ENCODE measurements around the gene DNAAF5.

Gene DNAAF5

GRCh38 chr7:707296-708000 lies 19.1 kb upstream of the DNAAF5 start:
- DNase-seq (ENCODE audit: low spot score) = no peak

- no peak for DNase-seq (ENCODE audit: low spot score)
Measured at GRCh38 chr7:710161-710560, 16.3 kb upstream of the DNAAF5 start.

- no peak for DNase-seq (ENCODE audit: low spot score)
Measured at GRCh38 chr7:711093-711921, 15.2 kb upstream of the DNAAF5 start.

GRCh38 chr7:711922-712380 lies 14.5 kb upstream of the DNAAF5 start:
- no peak for DNase-seq (ENCODE audit: low spot score)

- no peak for DNase-seq (ENCODE audit: low spot score)
Measured at GRCh38 chr7:712381-713138, 13.9 kb upstream of the DNAAF5 start.

- no peak for DNase-seq (ENCODE audit: low spot score)
Measured at GRCh38 chr7:713139-713457, 13.4 kb upstream of the DNAAF5 start.

- DNase-seq (ENCODE audit: low spot score) = no peak
Measured at GRCh38 chr7:713488-714230, 12.8 kb upstream of the DNAAF5 start.

GRCh38 chr7:714251-714671 lies 12.2 kb upstream of the DNAAF5 start:
- no peak for DNase-seq (ENCODE audit: low spot score)

GRCh38 chr7:716222-716621 lies 10.3 kb upstream of the DNAAF5 start:
- peak; percentile 28 for DNase-seq (ENCODE audit: low spot score)

GRCh38 chr7:716636-717035 lies 9.9 kb upstream of the DNAAF5 start:
- DNase-seq (ENCODE audit: low spot score) = no peak

GRCh38 chr7:721619-722248 lies 4.8 kb upstream of the DNAAF5 start:
- no peak for DNase-seq (ENCODE audit: low spot score)

- no peak for DNase-seq (ENCODE audit: low spot score)
Measured at GRCh38 chr7:723541-723940, 3.0 kb upstream of the DNAAF5 start.

- no peak for DNase-seq (ENCODE audit: low spot score)
Measured at GRCh38 chr7:724298-724697, 2.2 kb upstream of the DNAAF5 start.

- no peak for DNase-seq (ENCODE audit: low spot score)
Measured at GRCh38 chr7:725223-726005, 1.1 kb upstream of the DNAAF5 start.

- DNase-seq (ENCODE audit: low spot score) = no peak
Measured at GRCh38 chr7:726854-727103, 280 bp downstream of the DNAAF5 start.

- peak; percentile 80 for DNase-seq (ENCODE audit: low spot score)
Measured at GRCh38 chr7:727104-727805, 756 bp downstream of the DNAAF5 start, which contains the start of gene PRKAR1B. TSS of gene PRKAR1B (minus strand) at chr7:727281. CDS start at chr7:711505, 15,776 bp downstream.

GRCh38 chr7:727806-728460 lies 1.4 kb downstream of the DNAAF5 start:
- peak; percentile 40 for DNase-seq (ENCODE audit: low spot score)

GRCh38 chr7:728602-729001 lies 2.1 kb downstream of the DNAAF5 start:
- no peak for DNase-seq (ENCODE audit: low spot score)

GRCh38 chr7:729140-730000 lies 2.9 kb downstream of the DNAAF5 start:
- no peak for DNase-seq (ENCODE audit: low spot score)
